Right atrium auricular region (tissue), 2 donors: ENCODE results near the gene CRACR2B. TPM values are rescaled to one million over a fixed set of nuclear protein-coding genes. Genes with fewer than 3 reads are reported as not detected.

ENCODE experiments used
- DNase-seq: peaks from one replicate; pipeline ENCODE4 v3.0.0-alpha.2; 2019; ENCODE audit warnings: low spot score
- H3K27ac ChIP-seq, 2 donors: fragments of 200-600 bp; sonication (generic); 1 replicate in 1 of 2; 2 replicates in 1 of 2; pipeline ENCODE4 v1.5.1; 2016 to 2019
- H3K27me3 ChIP-seq, 2 donors: fragments of 200-600 bp; sonication (generic); one replicate each; pipeline versions ENCODE4 v1.5.1 to v1.6.0; 2017 to 2019
- H3K36me3 ChIP-seq: fragments of 200-600 bp; sonication (generic); one replicate; pipeline ENCODE4 v1.5.1; 2016
- H3K4me1 ChIP-seq, 2 donors: fragments of 200-600 bp; sonication (generic); one replicate each; pipeline versions ENCODE4 v1.5.1 to v1.6.0; 2017 to 2019
- H3K4me3 ChIP-seq, 2 donors: fragments of 200-600 bp; sonication (generic); 1 replicate in 1 of 2; 2 replicates in 1 of 2; pipeline ENCODE4 v1.5.1; 2017 to 2019; ENCODE audit warnings: mild to moderate bottlenecking in 1 of 2, moderate library complexity in 1 of 2
- H3K9me3 ChIP-seq, 2 donors: fragments of 200-600 bp; sonication (generic); one replicate each; pipeline ENCODE4 v1.5.1; 2019
- total RNA-seq, 2 donors: library from RNA; depleted of rRNA; stranded (reverse); fragments of >200 nt; gene quantifications; one replicate each; pipeline ENCODE4 v1.1.0, GENCODE V29; 2016
- TF ChIP-seq, protein P1 (sequence below), 2 donors: fragments of 200-600 bp; sonication (generic); IDR thresholded peaks; one replicate each; pipeline ENCODE4 v1.5.1; 2019; ENCODE audit warnings: antibody characterized with exemption in 2 of 2

Gene CRACR2B
- total RNA-seq, 2 donors from 2014 or later, result 15.6 to 29.7 TPM

DNA sequence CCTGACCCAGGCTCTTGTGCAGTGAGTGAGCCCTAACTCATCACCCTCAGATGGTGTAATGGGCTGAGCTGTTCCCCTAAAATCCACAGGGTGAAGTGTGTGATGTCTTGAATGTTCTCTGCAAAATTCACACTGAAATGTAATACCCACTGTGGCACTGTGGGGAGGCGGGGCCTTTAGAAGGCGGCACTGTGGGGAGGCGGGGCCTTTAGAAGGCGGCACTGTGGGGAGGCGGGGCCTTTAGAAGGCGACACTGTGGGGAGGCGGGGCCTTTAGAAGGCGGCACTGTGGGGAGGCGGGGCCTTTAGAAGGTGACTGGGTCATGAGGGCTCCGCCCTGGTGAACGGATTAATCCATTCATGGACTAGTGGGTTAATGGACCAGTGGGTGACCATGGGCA lies 49.8 kb downstream of the CRACR2B start:
- peaks cover 0 to 9% of the 10 kb centered on the region in 2 donors for H3K4me1 ChIP-seq
- no peak overlapping the region for H3K27ac ChIP-seq
- no peaks in the 10 kb centered on the region for H3K9me3 ChIP-seq
- H3K4me3 ChIP-seq, result no peak overlapping the region
- no peak for DNase-seq
- TF ChIP-seq, protein P1, sequence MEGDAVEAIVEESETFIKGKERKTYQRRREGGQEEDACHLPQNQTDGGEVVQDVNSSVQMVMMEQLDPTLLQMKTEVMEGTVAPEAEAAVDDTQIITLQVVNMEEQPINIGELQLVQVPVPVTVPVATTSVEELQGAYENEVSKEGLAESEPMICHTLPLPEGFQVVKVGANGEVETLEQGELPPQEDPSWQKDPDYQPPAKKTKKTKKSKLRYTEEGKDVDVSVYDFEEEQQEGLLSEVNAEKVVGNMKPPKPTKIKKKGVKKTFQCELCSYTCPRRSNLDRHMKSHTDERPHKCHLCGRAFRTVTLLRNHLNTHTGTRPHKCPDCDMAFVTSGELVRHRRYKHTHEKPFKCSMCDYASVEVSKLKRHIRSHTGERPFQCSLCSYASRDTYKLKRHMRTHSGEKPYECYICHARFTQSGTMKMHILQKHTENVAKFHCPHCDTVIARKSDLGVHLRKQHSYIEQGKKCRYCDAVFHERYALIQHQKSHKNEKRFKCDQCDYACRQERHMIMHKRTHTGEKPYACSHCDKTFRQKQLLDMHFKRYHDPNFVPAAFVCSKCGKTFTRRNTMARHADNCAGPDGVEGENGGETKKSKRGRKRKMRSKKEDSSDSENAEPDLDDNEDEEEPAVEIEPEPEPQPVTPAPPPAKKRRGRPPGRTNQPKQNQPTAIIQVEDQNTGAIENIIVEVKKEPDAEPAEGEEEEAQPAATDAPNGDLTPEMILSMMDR (IDR thresholded peaks at IDR 0.05), result no peak
- H3K36me3 ChIP-seq, result peaks cover 9% of the 10 kb centered on the region
- no peaks in the 10 kb centered on the region for H3K27me3 ChIP-seq

DNA sequence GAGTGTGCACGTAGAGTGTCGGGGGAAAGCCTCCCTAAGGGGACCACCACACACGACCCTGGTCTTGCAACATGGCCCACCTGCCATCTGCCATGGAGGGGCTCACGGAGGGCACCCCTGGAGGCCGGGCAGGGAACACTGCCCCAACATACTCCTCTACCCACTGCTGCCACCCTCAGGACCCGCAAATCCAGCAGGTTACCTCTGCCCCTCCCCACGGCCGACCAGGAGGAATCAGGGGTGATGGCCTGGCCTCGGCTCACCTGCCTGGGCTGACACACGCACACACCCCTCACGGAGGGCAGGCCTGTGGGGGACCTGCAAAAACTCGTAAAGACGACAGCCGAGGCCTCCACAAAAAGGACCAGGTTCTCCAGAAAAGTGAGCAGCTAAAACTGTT lies 52.7 kb downstream of the CRACR2B start:
- TF ChIP-seq, protein P1 (IDR thresholded peaks at IDR 0.05), result no peak
- no peak overlapping the region for H3K27ac ChIP-seq
- peaks cover 9% of the 10 kb centered on the region for H3K36me3 ChIP-seq
- peaks cover 0 to 9% of the 10 kb centered on the region in 2 donors for H3K4me1 ChIP-seq
- no peaks in the 10 kb centered on the region for H3K9me3 ChIP-seq
- no peaks in the 10 kb centered on the region for H3K27me3 ChIP-seq
- DNase-seq, result no peak
- no peak overlapping the region for H3K4me3 ChIP-seq

Other genes with a start within 250 kb of the CRACR2B start
- gene IRF7, start 212.0 kb upstream of the CRACR2B start, total RNA-seq, result 10 to 100 TPM in 1 of 2 donors, 1 to 10 TPM in 1; 9.6 to 14.9 TPM
- gene CDHR5, start 203.0 kb upstream of the CRACR2B start, total RNA-seq, result not detected
- not detected for gene SCT, start 200.7 kb upstream of the CRACR2B start, total RNA-seq
- not detected for gene DRD4, start 190.7 kb upstream of the CRACR2B start, total RNA-seq
- gene DEAF1, start 132.7 kb upstream of the CRACR2B start, total RNA-seq, result 10 to 100 TPM; 15.5 to 26.6 TPM
- 10 to 100 TPM; 12.5 to 20.7 TPM for gene TMEM80, start 132.1 kb upstream of the CRACR2B start, total RNA-seq
- 1 to 10 TPM; 4.7 to 7.5 TPM for gene EPS8L2, start 121.7 kb upstream of the CRACR2B start, total RNA-seq
- 100 to 1,000 TPM in 1 of 2 donors, 10 to 100 TPM in 1; 90.3 to 111 TPM for gene TALDO1, start 80.5 kb upstream of the CRACR2B start, total RNA-seq
- gene GATD1, start 50.4 kb upstream of the CRACR2B start, total RNA-seq, result 10 to 100 TPM; 13.3 to 29.8 TPM
- 1 to 10 TPM in 1 of 2 donors, not detected in 1; 1.1 TPM for gene CEND1, start 37.8 kb upstream of the CRACR2B start, total RNA-seq
- gene SLC25A22, start 29.6 kb upstream of the CRACR2B start, total RNA-seq, result 1 to 10 TPM; 2.7 to 5.6 TPM
- 10 to 100 TPM in 1 of 2 donors, 1 to 10 TPM in 1; 6.0 to 12.1 TPM for gene PIDD1, start 22.7 kb upstream of the CRACR2B start, total RNA-seq
- 100 to 1,000 TPM; 145 to 384 TPM for gene RPLP2, start 18.0 kb upstream of the CRACR2B start, total RNA-seq
- gene PNPLA2, start 9.0 kb upstream of the CRACR2B start, total RNA-seq, result 100 to 1,000 TPM in 1 of 2 donors, 10 to 100 TPM in 1; 94.4 to 123 TPM
- gene CD151, start 5.0 kb downstream of the CRACR2B start, total RNA-seq, result 100 to 1,000 TPM; 322 to 710 TPM
- gene POLR2L, start 14.6 kb downstream of the CRACR2B start, total RNA-seq, result 100 to 1,000 TPM in 1 of 2 donors, 10 to 100 TPM in 1; 54.5 to 132 TPM
- gene TSPAN4, start 14.9 kb downstream of the CRACR2B start, total RNA-seq, result 10 to 100 TPM; 37.2 to 81.0 TPM
- gene CHID1, start 82.9 kb downstream of the CRACR2B start, total RNA-seq, result 10 to 100 TPM; 46.9 to 78.7 TPM
- 10 to 100 TPM; 28.8 to 41.7 TPM for gene AP2A2, start 98.0 kb downstream of the CRACR2B start, total RNA-seq
- not detected for gene MUC6, start 208.8 kb downstream of the CRACR2B start, total RNA-seq
- gene MUC2, start 247.0 kb downstream of the CRACR2B start, total RNA-seq, result not detected